Progenitor cell of endocrine pancreas (in vitro differentiated cells): ENCODE data around the gene NRXN3. TPM values are rescaled to one million over a fixed set of nuclear protein-coding genes. Genes with fewer than 3 reads are reported as not detected.

ENCODE experiments used
- DNase-seq: peaks from one replicate; pipeline ENCODE4 v3.0.0; 2021; ENCODE audit warnings: low spot score; ENCODE audit not compliant: unreplicated experiment
- H3K27ac Mint-ChIP-seq: 2 replicates; pipeline ENCODE4 v1.8.0; 2021; ENCODE audit warnings: mild to moderate bottlenecking, moderate library complexity, mixed read lengths
- H3K27me3 Mint-ChIP-seq: 2 replicates; pipeline ENCODE4 v1.8.0; 2021; ENCODE audit warnings: mixed read lengths
- H3K36me3 Mint-ChIP-seq: 2 replicates; pipeline ENCODE4 v1.8.0; 2022; ENCODE audit warnings: mixed read lengths; ENCODE audit not compliant: insufficient read depth
- H3K4me1 Mint-ChIP-seq: 2 replicates; pipeline ENCODE4 v1.8.0; 2021; ENCODE audit warnings: low read depth, mixed read lengths
- H3K4me3 Mint-ChIP-seq: 2 replicates; pipeline ENCODE4 v1.8.0; 2021; ENCODE audit warnings: low read depth, mild to moderate bottlenecking, moderate library complexity, mixed read lengths
- H3K9me3 Mint-ChIP-seq: 2 replicates; pipeline ENCODE4 v1.8.0; 2021; ENCODE audit warnings: low read depth, mixed read lengths
- total RNA-seq: library from RNA; stranded (reverse); gene quantifications from 2 replicates; pipeline ENCODE4 v1.2.1, GENCODE V29; 2021
- TF ChIP-seq, protein P1 (sequence below): fragments of 200-600 bp; sonication (generic); IDR thresholded peaks from one replicate; pipeline ENCODE4 v1.5.0; 2021; ENCODE audit warnings: antibody characterized with exemption, mild to moderate bottlenecking; ENCODE audit not compliant: unreplicated experiment

NRXN3 gene
- total RNA-seq, 1 donor from 2014 or later, result 22.1 TPM

DNA sequence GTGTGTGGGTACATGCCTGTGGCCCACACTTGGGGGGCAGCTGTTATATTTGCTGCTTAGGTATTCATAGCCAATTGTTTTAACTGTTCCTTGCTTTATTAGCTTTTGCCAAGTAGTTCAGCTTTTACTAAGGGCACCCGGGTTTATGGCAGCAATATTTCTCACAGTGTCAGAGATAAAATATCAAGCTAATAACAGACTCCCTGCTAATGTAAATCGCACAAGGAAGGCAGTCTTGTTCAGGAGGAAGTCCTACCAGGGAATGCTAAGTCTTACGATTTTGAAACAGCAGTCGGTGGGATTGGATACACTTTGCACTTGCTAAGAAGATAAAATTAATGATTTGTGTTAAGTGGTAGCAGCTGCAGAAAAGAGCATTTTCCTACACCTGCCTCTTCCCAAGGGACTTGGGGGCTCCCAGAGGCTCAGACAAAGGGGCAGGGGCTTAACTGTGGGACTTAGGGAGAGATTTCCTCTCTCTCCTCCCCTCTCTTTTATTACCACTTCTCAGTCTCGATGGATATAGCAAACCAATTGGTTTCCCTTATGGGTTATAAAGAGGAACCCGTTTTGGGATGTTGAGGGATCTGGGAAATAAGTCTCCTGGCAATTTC, 175.1 kb downstream of the NRXN3 start:
- H3K36me3 Mint-ChIP-seq, result no peaks in the 10 kb centered on the region
- no peak for DNase-seq
- peaks cover 9% of the 10 kb centered on the region for H3K4me1 Mint-ChIP-seq
- peaks cover 13% of the 10 kb centered on the region for H3K27me3 Mint-ChIP-seq
- no peaks in the 10 kb centered on the region for H3K9me3 Mint-ChIP-seq
- TF ChIP-seq, protein P1, sequence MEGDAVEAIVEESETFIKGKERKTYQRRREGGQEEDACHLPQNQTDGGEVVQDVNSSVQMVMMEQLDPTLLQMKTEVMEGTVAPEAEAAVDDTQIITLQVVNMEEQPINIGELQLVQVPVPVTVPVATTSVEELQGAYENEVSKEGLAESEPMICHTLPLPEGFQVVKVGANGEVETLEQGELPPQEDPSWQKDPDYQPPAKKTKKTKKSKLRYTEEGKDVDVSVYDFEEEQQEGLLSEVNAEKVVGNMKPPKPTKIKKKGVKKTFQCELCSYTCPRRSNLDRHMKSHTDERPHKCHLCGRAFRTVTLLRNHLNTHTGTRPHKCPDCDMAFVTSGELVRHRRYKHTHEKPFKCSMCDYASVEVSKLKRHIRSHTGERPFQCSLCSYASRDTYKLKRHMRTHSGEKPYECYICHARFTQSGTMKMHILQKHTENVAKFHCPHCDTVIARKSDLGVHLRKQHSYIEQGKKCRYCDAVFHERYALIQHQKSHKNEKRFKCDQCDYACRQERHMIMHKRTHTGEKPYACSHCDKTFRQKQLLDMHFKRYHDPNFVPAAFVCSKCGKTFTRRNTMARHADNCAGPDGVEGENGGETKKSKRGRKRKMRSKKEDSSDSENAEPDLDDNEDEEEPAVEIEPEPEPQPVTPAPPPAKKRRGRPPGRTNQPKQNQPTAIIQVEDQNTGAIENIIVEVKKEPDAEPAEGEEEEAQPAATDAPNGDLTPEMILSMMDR, result no peak
- no peak overlapping the region for H3K4me3 Mint-ChIP-seq
- no peak overlapping the region for H3K27ac Mint-ChIP-seq

- Mint-ChIP-seq H3K4me3 (no peak overlapping the region), H3K36me3 (no peaks in the 10 kb centered on the region), H3K27ac (no peak overlapping the region)
Measured at GRCh38 chr14:78346747-78347146, 176.6 kb downstream of the NRXN3 start.

GRCh38 chr14:78355109-78355508, 184.9 kb downstream of the NRXN3 start:
- H3K27me3 Mint-ChIP-seq, result peaks cover 3% of the 10 kb centered on the region
- DNase-seq, result no peak
- H3K9me3 Mint-ChIP-seq, result no peaks in the 10 kb centered on the region
- TF ChIP-seq, protein P1, result no peak
- no peak overlapping the region for H3K27ac Mint-ChIP-seq
- peaks cover 2% of the 10 kb centered on the region for H3K4me1 Mint-ChIP-seq
- no peaks in the 10 kb centered on the region for H3K36me3 Mint-ChIP-seq
- H3K4me3 Mint-ChIP-seq, result no peak overlapping the region

More at GRCh38 chr14:78346747-78347146, 176.6 kb downstream of the NRXN3 start:
- TF ChIP-seq, protein P1, result no peak
- Mint-ChIP-seq H3K27me3 (peaks cover 13% of the 10 kb centered on the region), H3K9me3 (no peaks in the 10 kb centered on the region), H3K4me1 (peaks cover 9% of the 10 kb centered on the region)
- no peak for DNase-seq

GRCh38 chr14:78356391-78356790, 186.2 kb downstream of the NRXN3 start:
- peaks cover 2% of the 10 kb centered on the region for H3K4me1 Mint-ChIP-seq
- peaks cover 3% of the 10 kb centered on the region for H3K27me3 Mint-ChIP-seq
- H3K27ac Mint-ChIP-seq, result no peak overlapping the region
- DNase-seq, result no peak
- H3K4me3 Mint-ChIP-seq, result no peak overlapping the region
- TF ChIP-seq, protein P1, result no peak
- H3K9me3 Mint-ChIP-seq, result no peaks in the 10 kb centered on the region
- no peaks in the 10 kb centered on the region for H3K36me3 Mint-ChIP-seq

- TF ChIP-seq, protein P1, result no peak
- no peaks in the 10 kb centered on the region for H3K36me3 Mint-ChIP-seq
- H3K27ac Mint-ChIP-seq, result no peak overlapping the region
- peaks cover 3% of the 10 kb centered on the region for H3K27me3 Mint-ChIP-seq
- H3K4me3 Mint-ChIP-seq, result no peak overlapping the region
- peaks cover 2% of the 10 kb centered on the region for H3K4me1 Mint-ChIP-seq
- no peaks in the 10 kb centered on the region for H3K9me3 Mint-ChIP-seq
- no peak for DNase-seq
Measured at GRCh38 chr14:78358591-78358990, 188.4 kb downstream of the NRXN3 start.
